ENCODE measurements around the gene UBE2G1.

DNA sequence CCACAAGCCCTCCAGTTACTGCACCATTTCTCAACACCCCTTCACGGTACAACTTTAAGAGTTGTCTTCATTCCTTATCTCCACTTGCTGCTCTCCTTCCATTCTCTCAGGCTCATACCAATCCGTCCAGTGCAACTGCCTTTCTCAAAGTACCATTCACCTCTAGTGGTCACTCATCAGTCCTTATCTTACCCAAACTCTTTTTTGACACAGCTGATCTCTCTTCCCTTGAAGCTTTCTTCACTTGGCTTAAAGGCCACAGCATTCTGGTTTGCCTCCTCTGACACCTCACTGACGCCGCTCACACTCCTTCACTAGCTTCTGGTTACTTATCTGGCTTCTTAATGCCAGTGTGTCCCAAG, 24.9 kb downstream of the UBE2G1 start:
- TF ChIP-seq FOXK2 (IDR thresholded peaks at IDR 0.05) (no peak), POLR2A (IDR thresholded peaks at IDR 0.05; ENCODE audit: low read depth, low read length) (no peak), EZH2 (IDR thresholded peaks at IDR 0.05; ENCODE audit: borderline replicate concordance, control insufficient read depth, low read depth, low read length) (no peak), LARP7 (IDR thresholded peaks at IDR 0.05) (no peak), CREM (IDR thresholded peaks at IDR 0.05; ENCODE audit: low read depth) (no peak), BRCA1 (IDR thresholded peaks at IDR 0.05; ENCODE audit: low read depth, low read length) (no peak), CTCF (IDR thresholded peaks at IDR 0.05 in 2 of 3, conservative IDR thresholded peaks at IDR 0.05 in 1 of 3; ENCODE audit: control insufficient read depth in 2 of 3, extremely low read depth in 1 of 3, insufficient read depth in 1 of 3, low read depth in 3 of 3, low read length in 3 of 3) (no peak), SP1 (IDR thresholded peaks at IDR 0.05; ENCODE audit: low read depth, low read length) (no peak), IRF3 (IDR thresholded peaks at IDR 0.05) (no peak), MEF2A (IDR thresholded peaks at IDR 0.05; ENCODE audit: insufficient read depth, low read depth, low read length) (no peak), BCL11A (IDR thresholded peaks at IDR 0.05; ENCODE audit: low read depth, low read length) (no peak)
- TF ChIP-seq, protein P1, sequence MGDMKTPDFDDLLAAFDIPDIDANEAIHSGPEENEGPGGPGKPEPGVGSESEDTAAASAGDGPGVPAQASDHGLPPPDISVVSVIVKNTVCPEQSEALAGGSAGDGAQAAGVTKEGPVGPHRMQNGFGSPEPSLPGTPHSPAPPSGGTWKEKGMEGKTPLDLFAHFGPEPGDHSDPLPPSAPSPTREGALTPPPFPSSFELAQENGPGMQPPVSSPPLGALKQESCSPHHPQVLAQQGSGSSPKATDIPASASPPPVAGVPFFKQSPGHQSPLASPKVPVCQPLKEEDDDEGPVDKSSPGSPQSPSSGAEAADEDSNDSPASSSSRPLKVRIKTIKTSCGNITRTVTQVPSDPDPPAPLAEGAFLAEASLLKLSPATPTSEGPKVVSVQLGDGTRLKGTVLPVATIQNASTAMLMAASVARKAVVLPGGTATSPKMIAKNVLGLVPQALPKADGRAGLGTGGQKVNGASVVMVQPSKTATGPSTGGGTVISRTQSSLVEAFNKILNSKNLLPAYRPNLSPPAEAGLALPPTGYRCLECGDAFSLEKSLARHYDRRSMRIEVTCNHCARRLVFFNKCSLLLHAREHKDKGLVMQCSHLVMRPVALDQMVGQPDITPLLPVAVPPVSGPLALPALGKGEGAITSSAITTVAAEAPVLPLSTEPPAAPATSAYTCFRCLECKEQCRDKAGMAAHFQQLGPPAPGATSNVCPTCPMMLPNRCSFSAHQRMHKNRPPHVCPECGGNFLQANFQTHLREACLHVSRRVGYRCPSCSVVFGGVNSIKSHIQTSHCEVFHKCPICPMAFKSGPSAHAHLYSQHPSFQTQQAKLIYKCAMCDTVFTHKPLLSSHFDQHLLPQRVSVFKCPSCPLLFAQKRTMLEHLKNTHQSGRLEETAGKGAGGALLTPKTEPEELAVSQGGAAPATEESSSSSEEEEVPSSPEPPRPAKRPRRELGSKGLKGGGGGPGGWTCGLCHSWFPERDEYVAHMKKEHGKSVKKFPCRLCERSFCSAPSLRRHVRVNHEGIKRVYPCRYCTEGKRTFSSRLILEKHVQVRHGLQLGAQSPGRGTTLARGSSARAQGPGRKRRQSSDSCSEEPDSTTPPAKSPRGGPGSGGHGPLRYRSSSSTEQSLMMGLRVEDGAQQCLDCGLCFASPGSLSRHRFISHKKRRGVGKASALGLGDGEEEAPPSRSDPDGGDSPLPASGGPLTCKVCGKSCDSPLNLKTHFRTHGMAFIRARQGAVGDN (IDR thresholded peaks at IDR 0.05), result no peak
